ENCODE results near the gene SIAH3. TPM values are rescaled to one million over a fixed set of nuclear protein-coding genes. Genes with fewer than 3 reads are reported as not detected.

SIAH3 gene
- total RNA-seq, 1 experiment from 2014 or later: not detected

GRCh38 chr13:45811891-45812694 lies 39.5 kb downstream of the SIAH3 start:
- Histone ChIP-seq H3K4me3 (replicated peaks in 1 of 2; ENCODE audit: low read depth in 1 of 2, low read length in 2 of 2) (no peak overlapping the region), H3K27me3 (ENCODE audit: insufficient read depth, low read length) (no peaks in the 10 kb centered on the region), H2AFZ (ENCODE audit: low read depth, low read length, poor library complexity, severe bottlenecking) (no peak overlapping the region), H3K4me2 (ENCODE audit: low read length) (no peak overlapping the region), H3K79me2 (ENCODE audit: insufficient read depth, low read length) (no peaks in the 10 kb centered on the region), H3K9ac (ENCODE audit: low read length) (no peak overlapping the region), H3K9me3 (ENCODE audit: control insufficient read depth in 1 of 2, insufficient read depth in 1 of 2, low read depth in 1 of 2, low read length in 2 of 2) (no peaks in the 10 kb centered on the region), H3K27ac (ENCODE audit: low read depth, low read length) (no peak overlapping the region), H3K4me1 (ENCODE audit: control insufficient read depth in 1 of 2, insufficient read depth in 2 of 2, low read length in 2 of 2) (no peaks in the 10 kb centered on the region), H4K20me1 (ENCODE audit: insufficient read depth) (no peaks in the 10 kb centered on the region), H3K9me2 (ENCODE audit: insufficient read depth) (no peaks in the 10 kb centered on the region), H3K36me3 (ENCODE audit: control insufficient read depth in 1 of 2, insufficient read depth in 2 of 2, low read length in 2 of 2) (no peaks in the 10 kb centered on the region)
- ATAC-seq (peak; percentile 21; the same call in 1 of the 2 replicates), DNase-seq (ENCODE audit: low read depth, low spot score) (no peak)
- TF ChIP-seq CBX3 (IDR thresholded peaks at IDR 0.05; ENCODE audit: low read depth) (no peak), TCF7L2 (IDR thresholded peaks at IDR 0.05; ENCODE audit: borderline replicate concordance, extremely low read depth, insufficient read depth, insufficient read length) (peak; percentile 51), ATF3 (IDR thresholded peaks at IDR 0.05) (no peak)
- BruUV-seq (replicated peaks): no TSS peak
- POLR2A ChIA-PET: no interaction called here
- RAD21 ChIA-PET (ENCODE audit: low non-redundant PET in 1 of 2, low total read pairs in 2 of 2, uncharacterized antibody in 2 of 2, unreplicated experiment in 2 of 2): no interaction called here
- CTCF ChIA-PET: no interaction called here
- intact Hi-C loops (cut with micrococcal nuclease): loop anchor here (10.0 kb wide), 1 partner anchor 437 kb away; no protein-coding TSS in a partner anchor

GRCh38 chr13:45809801-45810394 lies 41.7 kb downstream of the SIAH3 start:
- Histone ChIP-seq H2AFZ (ENCODE audit: low read depth, low read length, poor library complexity, severe bottlenecking) (no peak overlapping the region), H4K20me1 (ENCODE audit: insufficient read depth) (no peaks in the 10 kb centered on the region), H3K4me1 (ENCODE audit: control insufficient read depth in 1 of 2, insufficient read depth in 2 of 2, low read length in 2 of 2) (no peaks in the 10 kb centered on the region), H3K9me2 (ENCODE audit: insufficient read depth) (no peaks in the 10 kb centered on the region), H3K4me3 (replicated peaks in 1 of 2; ENCODE audit: low read depth in 1 of 2, low read length in 2 of 2) (no peak overlapping the region), H3K27ac (ENCODE audit: low read depth, low read length) (no peak overlapping the region), H3K9me3 (ENCODE audit: control insufficient read depth in 1 of 2, insufficient read depth in 1 of 2, low read depth in 1 of 2, low read length in 2 of 2) (no peaks in the 10 kb centered on the region), H3K4me2 (ENCODE audit: low read length) (no peak overlapping the region), H3K36me3 (ENCODE audit: control insufficient read depth in 1 of 2, insufficient read depth in 2 of 2, low read length in 2 of 2) (no peaks in the 10 kb centered on the region), H3K9ac (ENCODE audit: low read length) (no peak overlapping the region), H3K27me3 (ENCODE audit: insufficient read depth, low read length) (no peaks in the 10 kb centered on the region), H3K79me2 (ENCODE audit: insufficient read depth, low read length) (no peaks in the 10 kb centered on the region)
- POLR2A ChIA-PET: no interaction called here
- intact Hi-C loops (cut with micrococcal nuclease): loop anchor here (10.0 kb wide), 1 partner anchor 435 kb away; no protein-coding TSS in a partner anchor
- DNase-seq (ENCODE audit: low read depth, low spot score) (no peak), ATAC-seq (no peak)
- CTCF ChIA-PET: interaction anchor here (1.3 kb wide), 1 partner anchor 316 kb away, joined by 4 read pairs; no protein-coding TSS in a partner anchor
- BruUV-seq (replicated peaks): no TSS peak
- no peak for TF ChIP-seq EZH2phosphoT487 (IDR thresholded peaks at IDR 0.05; ENCODE audit: borderline replicate concordance)
- RAD21 ChIA-PET (ENCODE audit: low non-redundant PET in 1 of 2, low total read pairs in 2 of 2, uncharacterized antibody in 2 of 2, unreplicated experiment in 2 of 2): no interaction called here
